ENCODE results near the gene STXBP3. TPM values are rescaled to one million over a fixed set of nuclear protein-coding genes. Genes with fewer than 3 reads are reported as not detected.

Gene STXBP3
- total RNA-seq, 1 donor from 2014 or later, result 46.9 TPM

DNA sequence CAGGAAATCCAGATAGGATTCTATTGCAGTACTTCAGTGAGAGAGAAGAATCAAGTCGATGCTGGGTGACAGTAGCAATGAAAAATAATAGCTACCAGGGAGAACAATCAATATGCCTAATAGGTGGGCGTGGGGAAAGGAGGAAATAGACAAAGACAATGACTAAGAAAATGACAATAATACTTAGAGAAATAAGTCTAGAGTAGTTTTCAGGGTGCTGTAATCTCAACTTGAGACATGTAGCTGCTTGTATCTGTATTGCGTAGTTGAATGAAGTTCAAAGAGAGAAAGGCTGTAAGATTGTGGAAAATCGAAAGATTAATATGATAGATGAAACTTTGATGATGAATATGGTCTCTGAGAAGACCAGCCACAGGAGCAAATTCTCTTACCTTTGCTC is 2.6 kb downstream of the STXBP3 start:
- H3K27ac Mint-ChIP-seq, result peak overlapping the region; percentile 43
- H3K27me3 Mint-ChIP-seq, result no peaks in the 10 kb centered on the region
- H3K4me3 Mint-ChIP-seq (ENCODE audit: low read depth), result peak overlapping the region; percentile 19
- peaks cover 8% of the 10 kb centered on the region for H3K36me3 Mint-ChIP-seq (ENCODE audit: insufficient read depth)
- no peaks in the 10 kb centered on the region for H3K9me3 Mint-ChIP-seq (ENCODE audit: low read depth)
- TF ChIP-seq, protein P1, sequence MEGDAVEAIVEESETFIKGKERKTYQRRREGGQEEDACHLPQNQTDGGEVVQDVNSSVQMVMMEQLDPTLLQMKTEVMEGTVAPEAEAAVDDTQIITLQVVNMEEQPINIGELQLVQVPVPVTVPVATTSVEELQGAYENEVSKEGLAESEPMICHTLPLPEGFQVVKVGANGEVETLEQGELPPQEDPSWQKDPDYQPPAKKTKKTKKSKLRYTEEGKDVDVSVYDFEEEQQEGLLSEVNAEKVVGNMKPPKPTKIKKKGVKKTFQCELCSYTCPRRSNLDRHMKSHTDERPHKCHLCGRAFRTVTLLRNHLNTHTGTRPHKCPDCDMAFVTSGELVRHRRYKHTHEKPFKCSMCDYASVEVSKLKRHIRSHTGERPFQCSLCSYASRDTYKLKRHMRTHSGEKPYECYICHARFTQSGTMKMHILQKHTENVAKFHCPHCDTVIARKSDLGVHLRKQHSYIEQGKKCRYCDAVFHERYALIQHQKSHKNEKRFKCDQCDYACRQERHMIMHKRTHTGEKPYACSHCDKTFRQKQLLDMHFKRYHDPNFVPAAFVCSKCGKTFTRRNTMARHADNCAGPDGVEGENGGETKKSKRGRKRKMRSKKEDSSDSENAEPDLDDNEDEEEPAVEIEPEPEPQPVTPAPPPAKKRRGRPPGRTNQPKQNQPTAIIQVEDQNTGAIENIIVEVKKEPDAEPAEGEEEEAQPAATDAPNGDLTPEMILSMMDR (IDR thresholded peaks at IDR 0.05; ENCODE audit: unreplicated experiment), result no peak
- DNase-seq (ENCODE audit: low spot score, unreplicated experiment), result no peak
- H3K4me1 Mint-ChIP-seq (ENCODE audit: low read depth), result peaks cover 13% of the 10 kb centered on the region

DNA sequence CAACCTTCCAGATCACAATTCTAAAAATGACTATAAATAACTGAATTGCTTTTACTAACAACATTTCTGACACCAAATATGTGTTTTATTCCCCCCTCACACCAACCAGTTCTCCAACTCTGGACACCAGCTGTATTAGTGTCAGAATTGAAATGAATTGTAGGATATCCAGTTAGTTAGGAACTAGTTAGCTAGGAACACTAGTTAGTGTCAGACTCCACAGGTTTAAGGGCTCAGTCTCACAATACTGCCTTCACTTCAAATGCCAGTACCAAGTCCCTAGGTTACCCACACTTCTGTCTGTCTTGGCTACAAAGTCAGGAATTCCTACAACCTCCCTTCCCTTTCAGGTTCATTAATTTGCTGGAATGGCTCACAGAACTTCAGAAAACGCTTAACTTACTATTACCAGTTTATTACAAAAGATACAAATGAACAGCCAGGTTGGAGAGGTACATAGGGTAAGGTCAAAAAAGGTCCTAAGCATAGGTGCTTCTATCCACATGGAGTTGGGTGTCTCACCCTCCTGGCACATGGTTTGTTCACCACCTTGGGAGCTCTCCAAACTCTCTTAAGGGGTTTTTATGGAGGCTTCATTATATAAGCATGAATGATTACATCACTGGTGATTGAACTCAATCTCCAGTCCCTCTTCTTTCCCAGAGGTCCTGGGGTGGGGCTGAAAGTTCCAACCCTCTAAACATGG is 4.2 kb downstream of the STXBP3 start:
- Mint-ChIP-seq H3K4me3 (ENCODE audit: low read depth) (no peak overlapping the region), H3K27me3 (no peaks in the 10 kb centered on the region), H3K36me3 (ENCODE audit: insufficient read depth) (peaks cover 10% of the 10 kb centered on the region), H3K4me1 (ENCODE audit: low read depth) (peaks cover 13% of the 10 kb centered on the region), H3K9me3 (ENCODE audit: low read depth) (no peaks in the 10 kb centered on the region), H3K27ac (no peak overlapping the region)
- no peak for DNase-seq (ENCODE audit: low spot score, unreplicated experiment)
- TF ChIP-seq, protein P1 (IDR thresholded peaks at IDR 0.05; ENCODE audit: unreplicated experiment), result no peak

DNA sequence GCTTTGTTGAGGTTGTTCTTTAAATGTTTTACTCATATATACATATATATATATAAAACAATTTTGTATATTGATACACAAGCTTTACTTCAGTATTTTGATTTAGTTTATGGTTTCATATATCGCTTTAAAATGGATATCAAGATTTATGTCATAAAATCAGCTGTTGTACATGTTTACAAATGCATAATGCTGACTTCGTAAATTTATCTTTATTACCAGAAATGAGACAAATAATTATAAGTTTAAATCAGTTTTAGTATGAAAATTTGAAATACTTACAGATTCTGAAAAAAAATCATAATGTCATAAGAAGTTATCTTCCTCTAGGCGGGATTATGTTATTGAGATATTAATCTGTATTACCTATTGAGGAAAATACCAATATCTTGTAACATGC is 6.9 kb downstream of the STXBP3 start:
- Mint-ChIP-seq H3K4me3 (ENCODE audit: low read depth) (no peak overlapping the region), H3K36me3 (ENCODE audit: insufficient read depth) (peaks cover 10% of the 10 kb centered on the region), H3K27me3 (no peaks in the 10 kb centered on the region), H3K4me1 (ENCODE audit: low read depth) (peaks cover 9% of the 10 kb centered on the region), H3K27ac (no peak overlapping the region), H3K9me3 (ENCODE audit: low read depth) (no peaks in the 10 kb centered on the region)
- TF ChIP-seq, protein P1 (IDR thresholded peaks at IDR 0.05; ENCODE audit: unreplicated experiment), result no peak
- DNase-seq (ENCODE audit: low spot score, unreplicated experiment), result no peak

DNA sequence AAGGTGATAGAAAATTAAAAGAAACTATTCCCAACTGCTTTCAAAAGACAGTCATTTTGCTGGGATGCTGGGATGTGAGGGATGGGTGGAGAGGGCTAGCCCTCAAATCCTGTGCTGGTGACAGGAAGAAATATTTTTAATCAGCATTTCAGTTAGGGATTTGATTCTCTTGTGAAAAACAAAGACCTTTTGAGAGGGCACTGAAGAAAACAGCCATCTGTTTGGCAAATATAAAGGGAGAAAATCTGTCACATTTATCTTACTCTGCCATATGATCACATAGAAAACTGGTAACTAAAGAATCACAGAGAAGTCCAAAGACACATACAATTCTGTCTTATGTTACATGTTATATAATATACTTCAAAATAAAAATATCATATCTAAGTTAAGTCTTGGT is 12.3 kb downstream of the STXBP3 start:
- H3K27me3 Mint-ChIP-seq, result no peaks in the 10 kb centered on the region
- H3K4me3 Mint-ChIP-seq (ENCODE audit: low read depth), result no peak overlapping the region
- no peak overlapping the region for H3K27ac Mint-ChIP-seq

DNA sequence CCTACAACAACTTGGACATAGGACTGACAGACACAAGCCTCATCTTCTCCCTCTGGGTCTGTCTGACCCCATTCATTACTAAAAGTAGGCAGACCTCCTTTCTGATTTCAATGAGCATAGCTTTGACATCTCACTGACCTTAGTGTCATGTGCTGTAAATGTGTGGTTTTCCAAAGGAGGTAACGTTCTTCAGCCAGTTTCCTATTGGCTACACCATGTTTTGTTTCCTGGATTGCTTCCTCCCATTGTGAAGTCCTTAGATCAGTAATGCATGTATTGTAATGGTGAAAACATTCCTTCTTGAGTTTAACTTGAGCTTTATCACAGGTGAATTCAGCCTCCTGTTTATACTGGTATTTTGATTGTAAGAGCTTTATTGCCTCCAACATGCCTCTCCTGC is 20.6 kb downstream of the STXBP3 start:
- TF ChIP-seq, protein P1 (IDR thresholded peaks at IDR 0.05; ENCODE audit: unreplicated experiment), result no peak
- Mint-ChIP-seq H3K4me1 (ENCODE audit: low read depth) (peaks cover 3% of the 10 kb centered on the region), H3K27ac (no peak overlapping the region)

More for the DNA sequence above, 12.3 kb downstream of the STXBP3 start:
- Mint-ChIP-seq H3K9me3 (ENCODE audit: low read depth) (no peaks in the 10 kb centered on the region), H3K36me3 (ENCODE audit: insufficient read depth) (peaks cover 11% of the 10 kb centered on the region), H3K4me1 (ENCODE audit: low read depth) (no peaks in the 10 kb centered on the region)
- DNase-seq (ENCODE audit: low spot score, unreplicated experiment), result no peak
- TF ChIP-seq, protein P1 (IDR thresholded peaks at IDR 0.05; ENCODE audit: unreplicated experiment), result no peak

More for the DNA sequence above, 20.6 kb downstream of the STXBP3 start:
- DNase-seq (ENCODE audit: low spot score, unreplicated experiment), result no peak
- H3K4me3 Mint-ChIP-seq (ENCODE audit: low read depth), result no peak overlapping the region
- no peaks in the 10 kb centered on the region for H3K27me3 Mint-ChIP-seq
- no peaks in the 10 kb centered on the region for H3K9me3 Mint-ChIP-seq (ENCODE audit: low read depth)
- H3K36me3 Mint-ChIP-seq (ENCODE audit: insufficient read depth), result peaks cover 17% of the 10 kb centered on the region

Measured in progenitor cell of endocrine pancreas (in vitro differentiated cells).